Bronchial epithelial cell (primary cell): ENCODE measurements around the gene TRIM66. TPM values are rescaled to one million over a fixed set of nuclear protein-coding genes. Genes with fewer than 3 reads are reported as not detected.

Source experiments
- DNase-seq: peaks from one replicate; pipeline ENCODE4 v3.0.0-alpha.2; 2010; ENCODE audit warnings: low read depth
- FAIRE-seq: peaks from 2 replicates; lab custom pipeline; 2011; peaks lifted over from hg19 to GRCh38; lab: Jason Lieb, UNC
- H3K27me3 ChIP-seq: 2 replicates; pipeline ENCODE4 v1.5.1; 2011; ENCODE audit warnings: low read length; ENCODE audit not compliant: control insufficient read depth, insufficient read depth
- H3K36me3 ChIP-seq: 2 replicates; pipeline ENCODE4 v1.5.1; 2011; ENCODE audit warnings: low read length; ENCODE audit not compliant: control insufficient read depth, insufficient read depth
- H3K4me3 ChIP-seq: 2 replicates; pipeline ENCODE4 v1.5.1; 2011; ENCODE audit warnings: mild to moderate bottlenecking, low read depth, low read length, control low read depth
- total RNA-seq: library from RNA; depleted of rRNA; stranded (reverse); fragments of >200 nt; gene quantifications from 2 replicates; pipeline ENCODE4 v1.2.1, GENCODE V29; 2014
- TF ChIP-seq, protein P1 (sequence below): IDR thresholded peaks from 2 replicates; pipeline ENCODE4 v1.5.1; 2011; ENCODE audit warnings: mild to moderate bottlenecking, moderate library complexity, low read length, control low read depth, inconsistent platforms; ENCODE audit not compliant: insufficient read depth, severe bottlenecking

TRIM66 gene
- total RNA-seq, 1 donor from 2014 or later, result 4.2 TPM

DNA sequence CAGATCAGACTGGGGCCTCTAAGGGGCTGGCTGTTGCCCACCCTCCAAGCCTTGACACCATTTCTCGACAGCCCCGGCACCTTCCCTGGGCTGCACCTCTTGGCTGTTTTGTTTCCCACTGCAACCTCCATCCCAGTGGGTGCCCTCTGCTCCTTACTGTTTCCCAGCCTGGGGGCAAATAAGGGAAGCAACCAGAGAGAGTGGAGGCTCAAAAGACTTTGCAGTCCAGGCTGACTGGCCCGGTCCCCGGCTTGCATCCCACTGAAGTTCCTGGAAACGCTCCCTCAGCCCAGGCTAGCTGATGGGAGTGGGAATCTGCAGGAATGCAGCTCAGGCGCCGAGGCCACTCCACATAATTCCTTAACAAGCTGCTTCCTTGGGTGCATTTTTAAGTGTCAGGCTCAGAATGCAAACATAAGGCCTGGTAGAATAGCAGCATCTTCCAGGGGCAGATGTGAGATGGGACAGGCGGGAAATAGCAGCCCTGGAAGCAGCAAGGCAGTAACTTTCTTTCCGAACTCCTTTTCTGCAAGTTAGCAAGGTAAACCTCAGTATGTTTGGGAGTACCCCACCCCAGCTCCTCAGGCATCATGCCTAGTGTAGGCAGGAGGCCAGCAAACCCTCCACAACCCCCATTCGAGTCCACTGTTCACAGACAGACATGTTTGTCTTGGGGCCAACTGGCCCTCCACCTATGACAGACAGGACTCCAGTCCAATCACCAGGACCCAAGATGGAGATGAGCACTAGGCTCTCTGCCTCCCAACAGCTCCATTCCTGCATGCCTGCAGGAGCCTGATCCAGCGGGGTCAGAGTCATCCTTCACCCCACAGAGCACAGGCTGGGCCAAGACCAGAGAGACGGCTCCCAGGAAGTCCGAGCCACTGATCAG, 39.4 kb upstream of the TRIM66 start:
- H3K36me3 ChIP-seq, result no peaks in the 10 kb centered on the region
- H3K27me3 ChIP-seq, result no peaks in the 10 kb centered on the region
- FAIRE-seq (no peak), DNase-seq (no peak)
- H3K4me3 ChIP-seq, result no peak overlapping the region
- TF ChIP-seq, protein P1, sequence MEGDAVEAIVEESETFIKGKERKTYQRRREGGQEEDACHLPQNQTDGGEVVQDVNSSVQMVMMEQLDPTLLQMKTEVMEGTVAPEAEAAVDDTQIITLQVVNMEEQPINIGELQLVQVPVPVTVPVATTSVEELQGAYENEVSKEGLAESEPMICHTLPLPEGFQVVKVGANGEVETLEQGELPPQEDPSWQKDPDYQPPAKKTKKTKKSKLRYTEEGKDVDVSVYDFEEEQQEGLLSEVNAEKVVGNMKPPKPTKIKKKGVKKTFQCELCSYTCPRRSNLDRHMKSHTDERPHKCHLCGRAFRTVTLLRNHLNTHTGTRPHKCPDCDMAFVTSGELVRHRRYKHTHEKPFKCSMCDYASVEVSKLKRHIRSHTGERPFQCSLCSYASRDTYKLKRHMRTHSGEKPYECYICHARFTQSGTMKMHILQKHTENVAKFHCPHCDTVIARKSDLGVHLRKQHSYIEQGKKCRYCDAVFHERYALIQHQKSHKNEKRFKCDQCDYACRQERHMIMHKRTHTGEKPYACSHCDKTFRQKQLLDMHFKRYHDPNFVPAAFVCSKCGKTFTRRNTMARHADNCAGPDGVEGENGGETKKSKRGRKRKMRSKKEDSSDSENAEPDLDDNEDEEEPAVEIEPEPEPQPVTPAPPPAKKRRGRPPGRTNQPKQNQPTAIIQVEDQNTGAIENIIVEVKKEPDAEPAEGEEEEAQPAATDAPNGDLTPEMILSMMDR, result no peak

DNA sequence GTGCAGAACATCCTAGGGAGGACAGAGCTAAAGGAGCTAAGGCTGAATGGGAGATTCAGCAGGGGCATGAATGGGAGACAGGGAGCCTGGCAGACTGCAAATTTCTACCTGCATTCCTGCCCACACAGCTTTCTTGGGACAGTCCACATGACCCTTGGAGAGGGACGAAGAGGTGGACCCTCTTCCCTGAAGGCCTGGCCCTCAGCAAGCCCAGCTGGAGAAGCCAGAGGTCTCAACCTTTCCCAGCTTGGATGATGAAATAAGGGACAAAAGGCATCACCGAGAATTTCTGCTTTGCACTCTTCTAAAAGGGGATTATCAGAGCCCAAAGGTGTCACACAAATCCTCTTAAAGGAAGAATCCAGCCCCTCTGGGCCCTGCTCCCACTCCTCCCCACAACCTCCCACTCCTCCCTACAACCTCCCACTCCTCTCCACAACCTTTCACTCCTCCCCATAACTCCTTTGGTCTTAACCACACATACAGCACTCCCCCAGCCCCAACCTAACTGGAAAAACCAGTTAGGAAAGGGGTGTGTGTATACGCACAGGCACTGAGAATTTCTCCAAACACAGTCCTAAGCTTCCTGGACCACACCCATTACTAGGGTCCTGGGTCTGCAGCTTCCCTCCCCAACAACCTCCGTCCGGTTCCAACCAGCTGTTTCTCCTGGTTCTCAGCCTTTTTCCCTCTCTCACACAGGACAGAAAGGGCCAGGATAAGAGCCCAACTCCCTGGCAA, 38.6 kb upstream of the TRIM66 start:
- H3K36me3 ChIP-seq, result no peaks in the 10 kb centered on the region
- TF ChIP-seq, protein P1, result no peak
- H3K4me3 ChIP-seq, result no peak overlapping the region
- DNase-seq, result peak; percentile 77
- H3K27me3 ChIP-seq, result no peaks in the 10 kb centered on the region
- FAIRE-seq, result peak; percentile 40

DNA sequence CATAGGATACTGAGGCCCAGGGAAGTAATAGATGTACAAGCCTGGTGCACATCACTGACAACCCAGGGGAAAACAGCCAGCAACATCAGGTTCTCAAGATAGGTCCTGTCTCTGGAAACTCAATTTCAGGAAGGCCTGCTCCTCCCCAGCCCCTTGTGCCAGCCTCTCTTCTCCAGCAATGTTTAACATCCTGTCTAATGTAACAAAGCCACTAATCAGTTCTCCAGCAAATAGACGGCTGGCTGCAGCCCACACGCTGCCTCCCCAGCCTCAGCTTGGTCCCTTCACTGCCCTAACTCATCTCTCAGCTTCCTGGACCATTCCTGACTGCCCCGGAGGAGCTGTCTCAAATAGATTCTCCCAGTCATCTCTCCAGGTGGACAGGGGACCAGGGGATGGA, 37.9 kb upstream of the TRIM66 start:
- DNase-seq (no peak), FAIRE-seq (no peak)
- Histone ChIP-seq H3K36me3 (peaks cover 3% of the 10 kb centered on the region), H3K4me3 (no peak overlapping the region), H3K27me3 (no peaks in the 10 kb centered on the region)
- TF ChIP-seq, protein P1, result no peak

DNA sequence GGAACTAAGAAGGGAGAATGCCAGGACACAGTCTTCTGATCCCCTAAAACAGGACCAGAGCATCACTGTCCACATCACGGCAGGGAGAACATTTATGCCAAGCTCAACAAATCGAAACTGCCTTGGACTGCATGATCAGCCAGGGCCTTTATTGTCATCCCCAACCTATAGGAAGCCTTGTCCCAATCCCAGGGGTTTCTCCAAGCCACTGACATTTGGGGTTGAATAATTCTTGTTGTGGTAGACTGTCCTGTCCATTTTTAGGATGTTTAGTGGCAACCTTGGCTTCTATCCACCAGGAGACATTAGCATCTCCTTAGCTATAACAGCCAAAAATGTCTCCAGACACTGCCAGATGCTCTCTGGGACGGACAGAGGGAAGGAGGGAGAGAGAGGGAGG, 37.3 kb upstream of the TRIM66 start:
- TF ChIP-seq, protein P1, result no peak
- no peaks in the 10 kb centered on the region for H3K27me3 ChIP-seq
- FAIRE-seq (no peak), DNase-seq (no peak)
- H3K36me3 ChIP-seq, result peaks cover 3% of the 10 kb centered on the region
- H3K4me3 ChIP-seq, result no peak overlapping the region

DNA sequence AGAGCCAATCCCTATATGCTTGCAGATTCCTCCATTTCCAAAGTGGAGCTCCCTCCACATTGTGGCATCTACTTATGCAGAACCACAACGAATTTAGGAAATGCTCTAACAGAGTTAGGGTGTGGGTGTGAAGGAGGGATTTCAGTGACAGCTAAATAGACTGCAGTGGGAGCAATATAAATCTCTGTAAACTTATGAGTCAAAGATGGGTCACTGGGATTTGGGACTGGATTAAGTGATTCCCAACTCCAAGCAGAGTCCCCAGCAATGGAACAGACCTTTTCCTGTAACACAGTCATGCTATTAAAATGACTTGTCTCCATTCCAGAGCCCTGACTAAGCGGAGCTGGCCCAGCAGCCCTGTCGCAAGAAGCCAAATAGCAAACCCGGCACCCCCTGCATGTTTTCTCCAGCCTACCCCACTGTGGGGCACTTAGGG, 36.8 kb upstream of the TRIM66 start:
- Histone ChIP-seq H3K27me3 (no peaks in the 10 kb centered on the region), H3K4me3 (no peak overlapping the region), H3K36me3 (peaks cover 4% of the 10 kb centered on the region)
- FAIRE-seq, result peak; percentile 96
- TF ChIP-seq, protein P1, result no peak
- peak; percentile 93 for DNase-seq
